GM12878 (cell line): ENCODE results near the gene CREBBP. TPM values are rescaled to one million over a fixed set of nuclear protein-coding genes. Genes with fewer than 3 reads are reported as not detected.

Experiments
- ATAC-seq: fragments of 200-7000 bp; cut with Tn5 transposase; 3 replicates; pipeline ENCODE4 v1.9.1; 2020; ENCODE audit warnings: mild to moderate bottlenecking, moderate library complexity
- BruUV-seq: library from RNA; stranded (reverse); fragments of 400-500 nt; replicated peaks from 2 replicates; lab custom pipeline; 2021; lab: Mats Ljungman, UMichigan
- CTCF ChIA-PET: fragments of 300-600 bp; sonication (Branson Sonifier 250); formaldehyde crosslinking; extraction: SDS; loops from one replicate; lab custom pipeline; 2021; ENCODE audit warnings: inconsistent platforms; lab: Yijun Ruan, JAX
- POLR2A ChIA-PET: fragments of 350-600 bp; formaldehyde crosslinking; extraction: SDS; loops from one replicate; lab custom pipeline; 2021; ENCODE audit warnings: inconsistent platforms; lab: Charles Lee
- RAD21 ChIA-PET: fragments of 300-600 bp; sonication (Branson Sonifier 250); formaldehyde crosslinking; loops from one replicate; lab custom pipeline; 2023; ENCODE audit warnings: antibody characterized with exemption; ENCODE audit not compliant: unreplicated experiment; lab: Charles Lee
- SMC1A ChIA-PET: fragments of 300-600 bp; sonication (Branson Sonifier 250); formaldehyde crosslinking; loops from one replicate; lab custom pipeline; 2023; ENCODE audit not compliant: unreplicated experiment, uncharacterized antibody; lab: Charles Lee
- DNase-seq: peaks from one replicate; pipeline ENCODE4 v3.0.0-alpha.2; 2011; ENCODE audit warnings: low read depth, low spot score
- FAIRE-seq: peaks from 3 replicates; lab custom pipeline; 2011; peaks lifted over from hg19 to GRCh38; lab: Jason Lieb, UNC
- H2AFZ ChIP-seq: 2 replicates; pipeline ENCODE4 v1.6.0; 2011; ENCODE audit warnings: low read depth, low read length, control low read depth; ENCODE audit not compliant: control insufficient read depth
- H3K27ac ChIP-seq: 2 replicates; pipeline ENCODE4 v1.5.1; 2011; ENCODE audit warnings: control low read depth; ENCODE audit not compliant: control insufficient read depth, insufficient read depth
- H3K27me3 ChIP-seq, 2 experiments: replicated peaks in 1 of 2; 2 replicates each; pipeline versions ENCODE4 v1.6.0 to v1.6.1; 2011; ENCODE audit warnings: low read length in 1 of 2; ENCODE audit not compliant: control insufficient read depth in 2 of 2, insufficient read depth in 2 of 2
- H3K36me3 ChIP-seq, 2 experiments: 2 replicates each; pipeline ENCODE4 v1.5.1; 2011; ENCODE audit warnings: low read length in 1 of 2; ENCODE audit not compliant: control insufficient read depth in 2 of 2, insufficient read depth in 2 of 2
- H3K4me1 ChIP-seq: 2 replicates; pipeline ENCODE4 v1.6.1; 2011; ENCODE audit warnings: mild to moderate bottlenecking, low read length, moderate library complexity, mixed read lengths; ENCODE audit not compliant: control insufficient read depth, insufficient read depth
- H3K4me2 ChIP-seq: 2 replicates; pipeline ENCODE4 v1.6.0; 2011; ENCODE audit warnings: control low read depth; ENCODE audit not compliant: control insufficient read depth, insufficient read depth
- H3K4me3 ChIP-seq: fragments of 200-600 bp; sonication (generic); 2 replicates; pipeline ENCODE4 v1.5.1; 2016
- H3K79me2 ChIP-seq: 2 replicates; pipeline ENCODE4 v1.6.0; 2011; ENCODE audit warnings: low read length; ENCODE audit not compliant: control insufficient read depth, insufficient read depth
- H3K9ac ChIP-seq: 2 replicates; pipeline ENCODE4 v1.8.0; 2011; ENCODE audit warnings: low read length, control low read depth, mixed read lengths; ENCODE audit not compliant: control insufficient read depth, insufficient read depth
- H3K9me3 ChIP-seq: replicated peaks from 3 replicates; pipeline ENCODE4 v1.5.1; 2011; ENCODE audit warnings: mild to moderate bottlenecking, low read length; ENCODE audit not compliant: control insufficient read depth, insufficient read depth
- H4K20me1 ChIP-seq: 2 replicates; pipeline ENCODE4 v1.6.0; 2011; ENCODE audit not compliant: control insufficient read depth, insufficient read depth
- BACH1 ChIP-seq: fragments of 450-650 bp; IDR thresholded peaks from 2 replicates; pipeline ENCODE4 v1.6.1; 2017; ENCODE audit warnings: mild to moderate bottlenecking, borderline replicate concordance
- BCL11A ChIP-seq: IDR thresholded peaks from 2 replicates; pipeline ENCODE4 v1.6.1; 2011; ENCODE audit warnings: low read depth, low read length
- CBX3 ChIP-seq: fragments of 200-600 bp; sonication (generic); IDR thresholded peaks from 2 replicates; pipeline ENCODE4 v1.6.1; 2016; ENCODE audit warnings: low read depth, borderline replicate concordance
- CBX5 ChIP-seq: sonication (generic); IDR thresholded peaks from 2 replicates; pipeline ENCODE4 v1.6.1; 2016; ENCODE audit warnings: low read depth, moderate library complexity, mild to moderate bottlenecking, inconsistent platforms
- EZH2 ChIP-seq: IDR thresholded peaks from 2 replicates; pipeline ENCODE4 v1.6.1; 2012; ENCODE audit warnings: low read depth, mild to moderate bottlenecking, control low read depth, inconsistent platforms, low read length, borderline replicate concordance; ENCODE audit not compliant: control insufficient read depth
- JUNB ChIP-seq: IDR thresholded peaks from 2 replicates; pipeline ENCODE4 v1.6.1; 2016; ENCODE audit warnings: antibody characterized with exemption, mild to moderate bottlenecking
- KAT2A ChIP-seq: conservative IDR thresholded peaks from 2 replicates; pipeline ENCODE4 v1.6.1; 2011; ENCODE audit warnings: low read depth, low read length; ENCODE audit not compliant: control insufficient read depth
- MTA3 ChIP-seq: IDR thresholded peaks from 2 replicates; pipeline ENCODE4 v1.6.1; 2012; ENCODE audit warnings: low read length, inconsistent platforms, borderline replicate concordance
- MYC ChIP-seq: IDR thresholded peaks from 2 replicates; pipeline ENCODE4 v1.6.1; 2011; ENCODE audit warnings: mild to moderate bottlenecking, low read length, moderate library complexity, inconsistent platforms; ENCODE audit not compliant: insufficient read depth, insufficient replicate concordance, insufficient read length, severe bottlenecking
- NBN ChIP-seq: fragments of 450-650 bp; IDR thresholded peaks from 2 replicates; pipeline ENCODE4 v1.6.1; 2016
- NFIC ChIP-seq: IDR thresholded peaks from 2 replicates; pipeline ENCODE4 v1.6.1; 2012; ENCODE audit warnings: low read depth, mild to moderate bottlenecking, inconsistent platforms, low read length, moderate library complexity
- RCOR1 ChIP-seq: conservative IDR thresholded peaks from 2 replicates; pipeline ENCODE4 v1.6.1; 2012; ENCODE audit warnings: low read depth, low read length, improper control_type of control experiment
- SREBF1 ChIP-seq: IDR thresholded peaks from 2 replicates; pipeline ENCODE4 v1.6.1; 2012; ENCODE audit warnings: mild to moderate bottlenecking, low read length
- WGBS: methylation state at CpG from one replicate; pipeline ENCODE4 v1.1.6; 2016; ENCODE audit warnings: low lambda C conversion rate; ENCODE audit not compliant: insufficient replicate concordance, insufficient coverage; ENCODE audit errors: missing lambda C conversion rate; 5-methylcytosine and 5-hydroxymethylcytosine counted together
- in situ Hi-C: fragments of 300-500 bp; cut with MboI; formaldehyde crosslinking; loops from 9 replicates; pipeline ENCODE4 v1.14.3; 2018; ENCODE audit warnings: mixed read lengths
- intact Hi-C: fragments of 100-400 bp; cut with micrococcal nuclease; formaldehyde crosslinking; loops from one replicate; pipeline ENCODE4 v1.14.2; 2022; ENCODE audit not compliant: unreplicated experiment
- polyA plus RNA-seq, 11 experiments: library from polyadenylated mRNA; depleted of rRNA in 4 of 11; unstranded in 6 of 11; stranded (reverse) in 5 of 11; fragments of >200 nt; fragmentation: Nextera tagmentation in 4 of 11; fragmentation: Illumina TruSeq in 1 of 11; extraction: Ambion mirVana in 4 of 11; extraction: Trizol in 1 of 11; gene quantifications; 1 replicate in 1 of 11; 2 replicates in 10 of 11; pipeline versions ENCODE4 v1.2.1 to v1.2.3, GENCODE V29; 2011 to 2016; ENCODE audit warnings: inconsistent platforms in 2 of 11, missing spikeins in 2 of 11, low read depth in 1 of 11
- total RNA-seq, 4 experiments: library from RNA; depleted of rRNA in 3 of 4; stranded (reverse); fragments of >200 nt in 3 of 4; fragmentation: Illumina TruSeq in 1 of 4; extraction: Trizol in 1 of 4; gene quantifications; 2 replicates each; pipeline versions ENCODE4 v1.2.1 to v1.2.3, GENCODE V29; 2013 to 2021
- TF ChIP-seq, protein P1 (sequence below): fragments of 150-350 bp; IDR thresholded peaks from 2 replicates; pipeline ENCODE4 v1.6.1; 2014; ENCODE audit warnings: mild to moderate bottlenecking, low read depth, low read length
- TF ChIP-seq, protein P2 (sequence below): fragments of 450-650 bp; IDR thresholded peaks from 2 replicates; pipeline ENCODE4 v1.6.1; 2014; ENCODE audit warnings: mild to moderate bottlenecking

CREBBP gene
- total and polyA plus RNA-seq, 10 of the 15 experiments (the other 5 are each of a cell fraction or from before 2014, with no cell fraction given) = 3.4 to 32.7 (median 7.9) TPM

DNA sequence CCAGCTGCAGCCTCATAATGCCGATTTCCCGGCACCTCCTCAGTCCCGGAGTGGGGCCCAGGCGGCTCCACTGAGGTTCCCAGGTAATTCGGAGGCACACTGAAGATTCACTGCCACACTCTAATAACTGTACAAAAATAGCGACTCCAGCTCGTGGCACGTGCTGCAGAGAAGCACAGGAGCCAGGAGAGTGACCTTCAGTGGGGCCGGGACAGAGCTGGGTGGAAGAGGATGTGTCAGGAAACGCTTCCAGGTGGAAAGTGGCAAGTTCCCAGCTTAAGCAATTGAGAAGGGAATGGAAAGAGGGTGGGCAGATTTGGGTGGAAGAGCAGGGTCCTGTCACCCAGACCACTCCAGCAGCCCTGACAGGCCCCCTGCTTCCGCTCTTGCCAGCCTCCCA, 160.1 kb downstream of the CREBBP start:
- FAIRE-seq (no peak), DNase-seq (no peak)
- Histone ChIP-seq H4K20me1 (no peaks in the 10 kb centered on the region), H3K79me2 (peaks cover 25% of the 10 kb centered on the region), H3K4me3 (no peak overlapping the region), H2AFZ (no peak overlapping the region), H3K4me2 (no peak overlapping the region)
- BruUV-seq = no TSS peak
- ChIA-PET POLR2A (interaction anchor here (0.5 kb wide), 1 partner anchor 99 kb away, joined by 3 read pairs; no protein-coding TSS in a partner anchor), SMC1A (no interaction called here)
- WGBS = 81% methylated on average over 11 of the region's 11 CpGs
- intact Hi-C loops = no loop called here
- TF ChIP-seq KAT2A = no peak
- TF ChIP-seq, all 136 proteins: peak for 0
- H3K9ac ChIP-seq = no peak overlapping the region
- in situ Hi-C loops = no loop called here
- no peaks in the 10 kb centered on the region for H3K36me3 ChIP-seq
- no peak for ATAC-seq
- peaks cover 3% of the 10 kb centered on the region for H3K4me1 ChIP-seq
- H3K9me3 ChIP-seq = no peaks in the 10 kb centered on the region
- ChIA-PET RAD21 (no interaction called here), CTCF (no interaction called here)
- H3K27me3 ChIP-seq = no peaks in the 10 kb centered on the region
- H3K27ac ChIP-seq = no peak overlapping the region

DNA sequence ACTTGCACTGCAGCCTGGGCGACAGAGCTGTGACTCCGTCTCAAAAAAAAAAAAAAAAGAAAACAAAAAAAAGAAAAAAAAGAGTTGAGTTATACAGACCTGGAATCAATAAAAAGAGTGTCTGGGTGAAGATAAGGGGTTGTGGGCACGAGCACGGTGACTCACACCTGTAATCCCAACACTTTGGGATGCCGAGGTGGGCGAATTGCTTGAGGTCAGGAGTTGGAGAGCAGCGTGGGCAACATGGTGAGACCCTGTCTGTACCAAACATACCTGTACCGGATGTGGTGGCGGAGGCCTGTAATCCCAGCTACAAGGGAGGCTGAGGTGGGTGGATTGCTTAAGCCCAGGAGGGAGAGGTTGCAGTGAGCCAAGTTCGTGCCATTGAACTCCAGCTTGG, 161.9 kb downstream of the CREBBP start:
- SMC1A ChIA-PET = no interaction called here
- in situ Hi-C loops = no loop called here
- Histone ChIP-seq H3K4me3 (no peak overlapping the region), H3K4me1 (peaks cover 3% of the 10 kb centered on the region), H3K36me3 (no peaks in the 10 kb centered on the region; a peak in 1 of 4 replicates), H3K27me3 (no peaks in the 10 kb centered on the region), H4K20me1 (no peaks in the 10 kb centered on the region), H3K27ac (no peak overlapping the region), H2AFZ (no peak overlapping the region), H3K79me2 (peaks cover 37% of the 10 kb centered on the region), H3K9me3 (no peaks in the 10 kb centered on the region), H3K9ac (no peak overlapping the region), H3K4me2 (no peak overlapping the region)
- WGBS = 98% methylated on average over 8 of the region's 10 CpGs
- no TSS peak for BruUV-seq
- RAD21 ChIA-PET = interaction anchor here (0.7 kb wide), 1 partner anchor 523 kb away, joined by 4 read pairs; no protein-coding TSS in a partner anchor
- CTCF ChIA-PET = interaction anchor here (1.2 kb wide), 1 partner anchor 14 kb away, joined by 3 read pairs; no protein-coding TSS in a partner anchor
- DNase-seq (no peak), FAIRE-seq (no peak), ATAC-seq (no peak)
- intact Hi-C loops = no loop called here
- POLR2A ChIA-PET = no interaction called here
- TF ChIP-seq MTA3 (no peak), EZH2 (no peak), MYC (no peak), BCL11A (no peak), NBN (no peak), RCOR1 (no peak), SREBF1 (no peak), CBX3 (no peak), NFIC (no peak), CBX5 (no peak), BACH1 (no peak), JUNB (no peak)
- TF ChIP-seq, protein P1, sequence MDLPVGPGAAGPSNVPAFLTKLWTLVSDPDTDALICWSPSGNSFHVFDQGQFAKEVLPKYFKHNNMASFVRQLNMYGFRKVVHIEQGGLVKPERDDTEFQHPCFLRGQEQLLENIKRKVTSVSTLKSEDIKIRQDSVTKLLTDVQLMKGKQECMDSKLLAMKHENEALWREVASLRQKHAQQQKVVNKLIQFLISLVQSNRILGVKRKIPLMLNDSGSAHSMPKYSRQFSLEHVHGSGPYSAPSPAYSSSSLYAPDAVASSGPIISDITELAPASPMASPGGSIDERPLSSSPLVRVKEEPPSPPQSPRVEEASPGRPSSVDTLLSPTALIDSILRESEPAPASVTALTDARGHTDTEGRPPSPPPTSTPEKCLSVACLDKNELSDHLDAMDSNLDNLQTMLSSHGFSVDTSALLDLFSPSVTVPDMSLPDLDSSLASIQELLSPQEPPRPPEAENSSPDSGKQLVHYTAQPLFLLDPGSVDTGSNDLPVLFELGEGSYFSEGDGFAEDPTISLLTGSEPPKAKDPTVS = no peak
- TF ChIP-seq, protein P2, sequence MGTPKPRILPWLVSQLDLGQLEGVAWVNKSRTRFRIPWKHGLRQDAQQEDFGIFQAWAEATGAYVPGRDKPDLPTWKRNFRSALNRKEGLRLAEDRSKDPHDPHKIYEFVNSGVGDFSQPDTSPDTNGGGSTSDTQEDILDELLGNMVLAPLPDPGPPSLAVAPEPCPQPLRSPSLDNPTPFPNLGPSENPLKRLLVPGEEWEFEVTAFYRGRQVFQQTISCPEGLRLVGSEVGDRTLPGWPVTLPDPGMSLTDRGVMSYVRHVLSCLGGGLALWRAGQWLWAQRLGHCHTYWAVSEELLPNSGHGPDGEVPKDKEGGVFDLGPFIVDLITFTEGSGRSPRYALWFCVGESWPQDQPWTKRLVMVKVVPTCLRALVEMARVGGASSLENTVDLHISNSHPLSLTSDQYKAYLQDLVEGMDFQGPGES = no peak
